AG09309 (cell line): ENCODE results near the gene KIF6.

Experiments used
- DNase-seq: peaks from one replicate; pipeline ENCODE4 v3.0.0-alpha.2; 2010; ENCODE audit warnings: low read depth
- H3K4me3 ChIP-seq: 2 replicates; pipeline ENCODE4 v1.5.1; 2011; ENCODE audit warnings: mild to moderate bottlenecking, low read depth, low read length, moderate library complexity; ENCODE audit not compliant: control insufficient read depth
- TF ChIP-seq, protein P1 (sequence below): IDR thresholded peaks from 2 replicates; pipeline ENCODE4 v1.5.1; 2011; ENCODE audit warnings: mild to moderate bottlenecking, low read depth, low read length, inconsistent platforms; ENCODE audit not compliant: insufficient read depth, control insufficient read depth; ENCODE audit errors: missing control alignments

The KIF6 gene

DNA sequence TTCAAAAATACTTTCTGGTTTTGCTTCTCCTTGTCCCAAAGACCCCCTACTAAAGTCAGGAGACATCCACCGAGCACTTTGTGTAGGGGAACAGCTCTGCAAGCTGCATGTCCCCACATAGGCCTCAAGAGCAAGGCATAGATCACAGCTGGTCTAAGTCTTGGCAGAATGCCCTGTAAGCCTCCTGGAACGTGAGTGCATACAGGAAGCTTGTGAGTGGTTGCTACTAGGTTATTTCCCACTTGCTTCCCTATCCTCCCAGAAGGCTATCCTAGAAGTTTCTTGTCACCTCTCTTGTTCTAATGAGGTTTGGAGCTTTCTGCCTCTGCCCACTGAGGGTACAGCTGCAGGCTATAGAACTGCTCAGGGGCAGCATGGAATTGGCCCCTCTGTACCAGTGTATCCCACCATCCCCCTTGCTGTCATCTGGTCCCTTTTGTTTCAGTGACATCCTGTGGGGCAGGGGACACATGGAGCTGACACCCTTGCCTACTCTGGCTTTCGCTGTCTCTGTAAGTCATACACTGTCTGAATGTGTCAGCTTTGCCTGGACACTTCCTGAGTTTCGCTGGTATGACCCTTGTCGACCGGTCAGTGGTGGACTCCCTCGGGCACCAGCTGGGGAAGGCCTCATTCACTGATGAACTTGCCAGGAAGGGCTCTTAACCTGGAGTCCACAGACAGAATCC is 367.1 kb downstream of the KIF6 start:
- H3K4me3 ChIP-seq, result no peak overlapping the region
- TF ChIP-seq, protein P1, sequence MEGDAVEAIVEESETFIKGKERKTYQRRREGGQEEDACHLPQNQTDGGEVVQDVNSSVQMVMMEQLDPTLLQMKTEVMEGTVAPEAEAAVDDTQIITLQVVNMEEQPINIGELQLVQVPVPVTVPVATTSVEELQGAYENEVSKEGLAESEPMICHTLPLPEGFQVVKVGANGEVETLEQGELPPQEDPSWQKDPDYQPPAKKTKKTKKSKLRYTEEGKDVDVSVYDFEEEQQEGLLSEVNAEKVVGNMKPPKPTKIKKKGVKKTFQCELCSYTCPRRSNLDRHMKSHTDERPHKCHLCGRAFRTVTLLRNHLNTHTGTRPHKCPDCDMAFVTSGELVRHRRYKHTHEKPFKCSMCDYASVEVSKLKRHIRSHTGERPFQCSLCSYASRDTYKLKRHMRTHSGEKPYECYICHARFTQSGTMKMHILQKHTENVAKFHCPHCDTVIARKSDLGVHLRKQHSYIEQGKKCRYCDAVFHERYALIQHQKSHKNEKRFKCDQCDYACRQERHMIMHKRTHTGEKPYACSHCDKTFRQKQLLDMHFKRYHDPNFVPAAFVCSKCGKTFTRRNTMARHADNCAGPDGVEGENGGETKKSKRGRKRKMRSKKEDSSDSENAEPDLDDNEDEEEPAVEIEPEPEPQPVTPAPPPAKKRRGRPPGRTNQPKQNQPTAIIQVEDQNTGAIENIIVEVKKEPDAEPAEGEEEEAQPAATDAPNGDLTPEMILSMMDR, result no peak
- DNase-seq, result no peak

DNA sequence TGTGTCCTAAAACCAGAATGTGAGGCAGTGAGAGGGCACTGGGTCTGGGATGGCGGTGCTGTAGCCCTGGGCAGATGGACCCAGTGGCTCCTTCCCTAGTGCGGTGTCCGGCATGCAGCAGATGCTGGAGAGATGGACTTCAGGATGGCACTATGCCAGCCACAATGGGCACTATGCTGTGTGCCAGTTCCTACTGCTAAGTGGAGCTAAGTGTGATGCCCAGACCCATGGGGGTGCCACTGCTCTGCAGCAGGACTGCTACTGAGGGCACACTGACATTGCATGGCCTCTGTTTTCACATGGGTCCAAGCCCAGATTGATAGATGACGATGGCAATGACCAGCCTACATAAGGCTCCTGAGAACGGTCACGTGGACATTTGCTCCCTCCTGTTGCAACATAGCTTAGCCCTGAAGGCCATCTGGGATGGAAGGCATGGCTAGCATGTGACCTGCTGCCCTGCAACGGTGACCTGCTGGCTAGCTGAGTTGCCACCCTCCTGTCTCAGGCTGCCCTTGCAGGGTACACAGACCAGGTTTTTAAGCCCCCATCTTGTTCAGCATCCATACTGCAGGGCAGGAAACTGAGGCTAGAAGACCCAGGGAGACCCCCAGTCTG is 371.4 kb downstream of the KIF6 start:
- TF ChIP-seq, protein P1, result no peak
- no peak for DNase-seq

DNA sequence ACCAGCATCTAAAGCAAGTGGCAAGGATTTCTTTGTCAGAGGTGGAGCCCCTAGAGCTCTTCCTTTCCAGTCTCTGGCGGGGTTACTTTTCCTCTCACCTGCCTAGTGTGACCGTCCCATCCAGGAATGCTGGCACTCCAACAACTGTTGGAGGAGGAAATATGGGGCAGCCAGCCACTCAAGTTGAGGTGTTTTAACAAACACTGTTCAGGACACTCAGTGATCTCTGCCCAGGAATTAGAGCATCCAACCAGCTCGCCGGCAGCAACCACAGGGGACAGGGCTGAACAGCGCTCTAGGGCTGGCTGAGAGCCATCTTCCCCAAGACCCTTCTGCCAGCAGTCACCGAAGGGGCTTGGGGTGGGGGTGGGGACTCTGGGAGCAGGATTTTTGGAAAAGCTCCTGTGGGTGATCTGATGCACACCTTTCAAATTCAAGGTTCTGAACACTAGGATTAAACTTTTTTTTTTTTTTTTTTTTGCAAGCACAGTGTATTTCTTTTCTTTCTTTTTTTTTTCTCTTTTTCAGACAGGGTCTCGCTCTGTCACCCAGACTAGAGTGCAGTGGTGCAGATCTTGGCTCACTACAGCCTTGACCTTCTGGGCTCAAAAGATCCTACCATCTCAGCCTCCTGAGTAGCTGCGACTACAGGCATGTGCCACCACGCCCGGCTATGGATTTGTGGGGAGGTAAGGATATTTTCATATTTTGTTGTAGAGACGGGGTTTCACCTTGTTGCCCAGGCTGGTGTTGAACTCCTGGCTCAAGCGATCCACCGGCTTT is 374.3 kb downstream of the KIF6 start:
- H3K4me3 ChIP-seq, result no peak overlapping the region
- no peak for DNase-seq
- TF ChIP-seq, protein P1, result no peak

More for the DNA sequence above, 371.4 kb downstream of the KIF6 start:
- no peak overlapping the region for H3K4me3 ChIP-seq

DNA sequence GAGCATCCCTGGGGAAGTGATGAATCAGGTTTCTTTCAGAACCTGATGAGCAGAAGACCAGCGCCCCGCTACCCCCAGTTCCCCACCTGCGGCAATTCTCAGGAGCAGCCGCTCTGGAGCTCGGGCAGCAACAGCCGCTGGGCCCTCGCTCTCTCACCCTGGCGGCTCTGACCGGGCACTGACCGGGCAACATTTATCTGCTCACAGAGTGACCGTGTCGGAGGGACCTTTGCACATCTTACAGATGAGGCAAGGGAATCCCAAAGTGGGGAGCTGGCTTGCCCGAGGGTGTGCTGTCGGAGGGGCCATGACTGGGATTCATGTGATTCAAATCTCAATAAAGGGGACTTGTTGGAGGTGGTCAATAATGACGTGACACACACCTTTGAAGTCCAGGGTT is 376.5 kb downstream of the KIF6 start:
- no peak for DNase-seq
- no peak overlapping the region for H3K4me3 ChIP-seq
- TF ChIP-seq, protein P1, result no peak

DNA sequence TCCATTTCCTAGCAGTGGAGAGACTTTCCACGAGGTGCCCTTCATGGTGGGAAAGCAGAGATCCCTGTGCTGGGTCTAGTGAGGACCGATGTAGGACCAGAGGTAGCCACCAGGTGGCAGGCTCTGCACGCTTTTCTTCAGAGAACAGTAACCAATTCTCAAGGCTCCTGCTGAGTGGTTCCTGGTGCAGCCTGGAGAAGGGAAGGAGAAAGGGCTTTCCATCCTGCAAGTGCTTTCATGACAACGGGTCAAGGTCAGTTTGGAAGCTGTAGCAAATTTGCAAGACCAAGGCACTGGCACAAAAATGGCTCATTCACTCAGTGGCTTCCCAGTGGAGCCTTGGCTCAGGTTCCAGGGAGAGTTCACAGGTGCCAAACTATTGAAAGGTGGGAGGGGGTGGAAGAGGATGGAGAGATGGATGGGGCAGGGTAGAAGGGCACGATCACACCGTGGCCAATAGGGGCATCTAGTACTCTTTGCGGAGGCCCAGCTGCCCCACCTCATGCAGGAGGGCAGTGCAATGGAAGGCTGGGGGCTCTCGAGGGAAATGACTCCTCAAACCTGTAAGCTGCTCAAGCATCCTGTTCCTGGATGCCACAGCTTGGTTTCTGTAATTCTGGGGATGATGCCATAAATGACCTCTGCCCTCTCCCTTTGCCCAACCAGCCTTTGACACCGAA is 377.2 kb downstream of the KIF6 start:
- H3K4me3 ChIP-seq, result no peak overlapping the region
- TF ChIP-seq, protein P1, result peak; percentile 90
- no peak for DNase-seq

DNA sequence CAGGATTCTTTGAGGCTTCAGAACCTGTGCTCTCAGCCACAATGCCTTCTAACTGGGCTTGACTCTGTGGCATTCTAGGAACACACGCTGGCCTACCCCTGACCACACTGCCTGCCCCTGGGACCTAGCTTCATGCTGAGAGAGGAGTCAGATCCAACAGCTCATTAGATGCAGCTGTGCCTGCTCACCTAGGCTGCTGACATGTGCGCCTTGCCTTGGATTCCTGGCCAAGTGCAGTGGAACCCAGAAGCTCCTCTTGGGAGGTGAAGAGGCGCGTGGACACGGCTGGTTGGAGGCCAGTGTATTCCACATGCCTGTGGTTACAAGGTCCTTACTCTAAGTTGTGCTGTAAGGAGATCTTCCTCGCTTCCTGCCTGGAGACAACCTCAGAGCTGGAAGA is 378.0 kb downstream of the KIF6 start:
- DNase-seq, result no peak
- TF ChIP-seq, protein P1, result no peak
- no peak overlapping the region for H3K4me3 ChIP-seq
